Peyer's patch (tissue), 4 donors: ENCODE results near the gene ZFPM1. TPM values are rescaled to one million over a fixed set of nuclear protein-coding genes. Genes with fewer than 3 reads are reported as not detected.

Experiments used
- DNase-seq, 3 donors: peaks; one replicate each; pipeline ENCODE4 v3.0.0-alpha.2; 2017 to 2019
- H3K27ac ChIP-seq, 4 donors: fragments of 200-600 bp; sonication (generic); one replicate each; pipeline ENCODE4 v1.5.1; 2016 to 2019
- H3K27me3 ChIP-seq, 2 donors: fragments of 200-600 bp; sonication (generic); one replicate each; pipeline ENCODE4 v1.5.1; 2019
- H3K36me3 ChIP-seq, 3 donors: fragments of 200-600 bp; sonication (generic); one replicate each; pipeline ENCODE4 v1.5.1; 2016 to 2019
- H3K4me1 ChIP-seq, 4 donors: fragments of 200-600 bp; sonication (generic); one replicate each; pipeline ENCODE4 v1.5.1; 2016 to 2019
- H3K4me3 ChIP-seq, 4 donors: fragments of 200-600 bp; sonication (generic); 1 replicate in 3 of 4; 2 replicates in 1 of 4; pipeline ENCODE4 v1.5.1; 2016 to 2019; ENCODE audit warnings: mild to moderate bottlenecking in 1 of 4
- H3K9me3 ChIP-seq, 4 donors: fragments of 200-600 bp; sonication (generic); one replicate each; pipeline ENCODE4 v1.5.1; 2016 to 2019; ENCODE audit warnings: mild to moderate bottlenecking in 1 of 4
- POLR2A ChIP-seq, 2 donors: fragments of 450-650 bp; IDR thresholded peaks; one replicate each; pipeline ENCODE4 v1.5.1; 2017; ENCODE audit warnings: antibody characterized with exemption in 2 of 2, mild to moderate bottlenecking in 2 of 2, moderate library complexity in 2 of 2
- total RNA-seq, 4 donors: library from RNA; depleted of rRNA; stranded (reverse); fragments of >200 nt; gene quantifications; one replicate each; pipeline ENCODE4 v1.1.0, GENCODE V29; 2016
- TF ChIP-seq, protein P1 (sequence below), 6 experiments: fragments of 450-650 bp in 4 of 6; fragments of 200-600 bp in 2 of 6; sonication (generic) in 1 of 6; IDR thresholded peaks; one replicate each; pipeline ENCODE4 v1.5.1; 2017 to 2019; ENCODE audit warnings: antibody characterized with exemption in 6 of 6, mild to moderate bottlenecking in 3 of 6, moderate library complexity in 1 of 6

The ZFPM1 gene
- total RNA-seq, 4 donors from 2014 or later, result 3.0 to 7.9 (median 4.9) TPM

DNA sequence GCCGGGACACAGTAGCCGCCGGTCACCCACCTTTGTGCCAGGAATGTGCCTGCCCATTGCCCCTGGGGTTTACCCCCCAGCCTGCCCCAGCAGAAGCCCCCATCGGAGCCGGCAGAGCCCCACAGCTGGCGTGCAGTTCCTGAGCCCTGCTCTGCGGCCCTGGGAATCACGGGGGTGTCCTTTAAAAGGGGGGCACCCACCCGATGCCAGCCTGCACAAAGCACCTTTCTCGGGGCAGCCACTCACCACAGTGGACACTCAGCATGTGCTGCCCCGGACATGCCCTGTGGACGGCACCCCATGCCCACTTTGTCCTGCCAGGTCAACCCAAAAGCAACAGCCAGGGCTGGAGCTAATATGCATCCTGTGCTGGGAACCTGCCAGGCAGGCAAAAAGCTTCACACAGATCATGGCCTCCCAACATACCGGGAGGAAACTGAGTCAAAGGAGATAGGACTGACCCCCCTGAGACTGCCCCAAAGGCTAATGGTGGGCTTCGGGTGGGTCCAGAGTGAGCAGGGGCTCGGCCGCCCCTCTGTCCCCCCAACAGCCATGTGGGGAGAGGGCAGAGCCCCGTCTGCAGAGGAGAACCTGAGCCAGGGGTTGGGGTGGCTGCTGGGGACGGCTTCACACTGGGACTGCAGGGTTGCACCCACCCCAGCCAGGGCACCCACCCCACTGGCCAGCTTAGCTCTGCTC, 71.3 kb downstream of the ZFPM1 start:
- Histone ChIP-seq H3K9me3 (no peaks in the 10 kb centered on the region), H3K27ac (peak overlapping the region in 1 of 4 donors; percentile 30), H3K4me1 (peaks cover 0 to 37% (median 0%) of the 10 kb centered on the region in 4 donors), H3K4me3 (no peak overlapping the region), H3K36me3 (no peaks in the 10 kb centered on the region), H3K27me3 (no peaks in the 10 kb centered on the region)
- TF ChIP-seq, protein P1, sequence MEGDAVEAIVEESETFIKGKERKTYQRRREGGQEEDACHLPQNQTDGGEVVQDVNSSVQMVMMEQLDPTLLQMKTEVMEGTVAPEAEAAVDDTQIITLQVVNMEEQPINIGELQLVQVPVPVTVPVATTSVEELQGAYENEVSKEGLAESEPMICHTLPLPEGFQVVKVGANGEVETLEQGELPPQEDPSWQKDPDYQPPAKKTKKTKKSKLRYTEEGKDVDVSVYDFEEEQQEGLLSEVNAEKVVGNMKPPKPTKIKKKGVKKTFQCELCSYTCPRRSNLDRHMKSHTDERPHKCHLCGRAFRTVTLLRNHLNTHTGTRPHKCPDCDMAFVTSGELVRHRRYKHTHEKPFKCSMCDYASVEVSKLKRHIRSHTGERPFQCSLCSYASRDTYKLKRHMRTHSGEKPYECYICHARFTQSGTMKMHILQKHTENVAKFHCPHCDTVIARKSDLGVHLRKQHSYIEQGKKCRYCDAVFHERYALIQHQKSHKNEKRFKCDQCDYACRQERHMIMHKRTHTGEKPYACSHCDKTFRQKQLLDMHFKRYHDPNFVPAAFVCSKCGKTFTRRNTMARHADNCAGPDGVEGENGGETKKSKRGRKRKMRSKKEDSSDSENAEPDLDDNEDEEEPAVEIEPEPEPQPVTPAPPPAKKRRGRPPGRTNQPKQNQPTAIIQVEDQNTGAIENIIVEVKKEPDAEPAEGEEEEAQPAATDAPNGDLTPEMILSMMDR (IDR thresholded peaks at IDR 0.05), result no peak
- TF ChIP-seq POLR2A (IDR thresholded peaks at IDR 0.05), result no peak
- DNase-seq, result no peak

DNA sequence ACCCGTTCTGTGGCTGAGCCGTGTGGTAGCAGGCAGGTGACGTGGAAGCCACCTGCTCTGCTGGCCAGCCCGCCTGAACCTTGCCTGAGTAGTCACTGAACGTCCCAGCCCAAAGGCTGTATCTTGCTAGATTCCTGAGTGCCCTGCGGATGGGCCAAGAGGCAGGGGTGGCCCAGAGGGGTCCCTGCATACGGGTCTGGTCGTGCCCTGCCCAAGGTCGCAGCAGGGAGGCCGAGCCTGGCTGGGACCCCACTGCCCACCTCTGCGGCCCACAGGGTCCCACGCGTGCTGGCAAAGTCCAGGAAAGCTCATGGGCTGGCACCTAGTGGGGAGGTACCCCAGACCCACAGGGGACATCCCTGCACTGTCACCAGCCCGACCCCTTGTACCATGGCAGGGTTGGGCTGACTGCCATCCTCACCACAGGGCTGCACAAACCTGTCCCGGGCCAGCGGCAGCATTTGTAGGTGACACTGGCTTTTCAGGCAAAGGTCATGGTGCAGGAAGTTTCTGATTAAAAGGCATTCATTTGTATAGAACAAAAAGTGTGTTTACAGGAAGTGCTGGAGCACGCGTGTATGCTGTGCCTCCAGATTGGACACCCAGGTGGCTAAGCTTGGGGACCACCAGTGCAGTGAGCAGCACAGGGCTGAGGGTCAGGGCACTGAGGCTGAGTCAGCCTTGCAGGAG, 72.0 kb downstream of the ZFPM1 start:
- H3K4me3 ChIP-seq, result no peak overlapping the region
- H3K4me1 ChIP-seq, result peaks cover 0 to 37% (median 0%) of the 10 kb centered on the region in 4 donors
- H3K9me3 ChIP-seq, result no peaks in the 10 kb centered on the region
- H3K27me3 ChIP-seq, result no peaks in the 10 kb centered on the region
- TF ChIP-seq, protein P1 (IDR thresholded peaks at IDR 0.05), result no peak
- no peak for TF ChIP-seq POLR2A (IDR thresholded peaks at IDR 0.05)
- H3K36me3 ChIP-seq, result no peaks in the 10 kb centered on the region
- peak overlapping the region in 1 of 4 donors; percentile 30 for H3K27ac ChIP-seq
- no peak for DNase-seq

DNA sequence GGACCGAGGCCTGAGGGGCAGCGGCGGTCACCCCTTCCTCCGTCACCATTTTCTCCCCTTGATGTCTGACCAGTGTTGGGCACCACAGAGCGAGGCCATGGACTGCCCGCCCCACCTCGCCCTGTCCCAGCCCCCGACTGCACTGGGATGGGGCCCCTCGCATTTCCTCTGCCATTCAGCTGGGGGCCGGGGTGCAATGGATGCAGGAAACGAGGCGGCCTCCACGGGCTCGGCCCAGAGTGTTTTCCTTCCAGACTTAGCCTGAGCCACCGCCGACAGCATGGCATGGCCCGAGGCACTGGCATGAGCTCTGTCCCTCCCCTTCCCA, 72.5 kb downstream of the ZFPM1 start:
- TF ChIP-seq, protein P1 (IDR thresholded peaks at IDR 0.05), result no peak
- TF ChIP-seq POLR2A (IDR thresholded peaks at IDR 0.05), result no peak
- no peak overlapping the region for H3K4me3 ChIP-seq
- H3K27ac ChIP-seq, result peak overlapping the region in 1 of 4 donors; percentile 30
- no peaks in the 10 kb centered on the region for H3K9me3 ChIP-seq
- H3K27me3 ChIP-seq, result no peaks in the 10 kb centered on the region
- H3K4me1 ChIP-seq, result peaks cover 0 to 37% (median 0%) of the 10 kb centered on the region in 4 donors
- DNase-seq, result no peak
- H3K36me3 ChIP-seq, result no peaks in the 10 kb centered on the region

DNA sequence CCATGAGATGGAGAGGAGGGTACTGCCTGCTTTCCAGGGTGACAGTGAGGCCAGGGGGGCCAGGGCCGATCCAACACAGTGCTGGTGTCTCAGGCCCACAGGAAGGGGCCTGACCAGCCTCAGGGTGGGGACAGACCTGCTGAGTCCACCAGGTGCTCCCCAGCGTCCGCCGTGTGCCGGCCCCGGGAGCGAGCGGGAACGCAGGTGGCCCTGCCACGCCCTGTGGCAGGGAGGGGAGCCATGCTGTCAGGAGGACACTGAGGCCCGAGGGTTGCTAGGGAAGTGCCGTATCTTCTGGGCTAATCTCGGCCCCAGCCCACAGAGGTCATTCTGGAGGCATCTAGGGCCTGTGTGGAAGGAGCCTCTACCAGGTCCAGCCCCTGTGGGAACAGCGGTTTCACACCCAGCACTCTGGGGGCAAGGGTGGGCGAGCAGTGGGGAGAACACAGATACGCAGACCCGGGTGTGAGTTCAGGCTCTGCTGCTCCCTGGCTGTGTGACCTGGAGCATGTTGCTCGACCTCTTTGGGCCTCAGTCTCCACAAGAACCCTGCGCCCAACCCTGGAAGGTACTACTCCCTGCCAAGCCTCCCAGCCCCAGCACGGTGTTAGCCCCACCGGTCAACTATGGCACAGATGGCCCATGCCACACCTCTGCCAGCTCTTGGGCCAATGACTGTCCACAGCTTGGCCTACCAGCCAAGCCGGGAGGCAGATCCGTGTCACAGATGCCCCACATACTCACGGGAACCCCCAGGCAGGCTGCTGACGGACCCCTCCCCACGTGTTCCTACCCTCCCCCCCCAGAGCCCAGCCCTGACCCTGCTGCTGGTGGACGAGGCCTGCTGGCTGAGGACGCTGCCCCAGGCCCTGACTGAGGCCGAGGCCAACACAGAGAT, 73.2 kb downstream of the ZFPM1 start:
- H3K27me3 ChIP-seq, result no peaks in the 10 kb centered on the region
- no peak for DNase-seq
- H3K4me1 ChIP-seq, result peaks cover 0 to 37% (median 0%) of the 10 kb centered on the region in 4 donors
- no peaks in the 10 kb centered on the region for H3K9me3 ChIP-seq
- H3K27ac ChIP-seq, result peak overlapping the region in 1 of 4 donors; percentile 30
- H3K4me3 ChIP-seq, result no peak overlapping the region
- H3K36me3 ChIP-seq, result no peaks in the 10 kb centered on the region
- TF ChIP-seq, protein P1 (IDR thresholded peaks at IDR 0.05), result no peak
- TF ChIP-seq POLR2A (IDR thresholded peaks at IDR 0.05), result no peak

DNA sequence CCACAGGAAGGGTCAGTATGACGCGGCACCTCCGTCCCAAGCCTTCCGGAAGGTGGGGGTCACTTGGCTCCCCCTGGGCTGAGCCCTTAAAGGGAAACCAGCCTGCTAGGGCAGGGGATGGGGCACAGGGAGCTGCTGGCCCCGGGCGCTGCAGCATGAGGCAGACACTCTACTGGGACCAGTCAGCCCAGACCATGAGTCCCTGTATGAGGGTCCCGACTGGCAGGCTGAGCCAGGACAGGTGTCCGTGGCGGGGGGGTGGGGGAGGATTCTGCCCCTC, 73.8 kb downstream of the ZFPM1 start:
- Histone ChIP-seq H3K27me3 (no peaks in the 10 kb centered on the region), H3K4me3 (no peak overlapping the region), H3K4me1 (peaks cover 0 to 37% (median 0%) of the 10 kb centered on the region in 4 donors), H3K27ac (no peak overlapping the region), H3K9me3 (no peaks in the 10 kb centered on the region), H3K36me3 (no peaks in the 10 kb centered on the region)
- TF ChIP-seq, protein P1 (IDR thresholded peaks at IDR 0.05), result no peak
- TF ChIP-seq POLR2A (IDR thresholded peaks at IDR 0.05), result no peak
- no peak for DNase-seq
